ENCODE measurements around the gene ANKRD6. TPM values are rescaled to one million over a fixed set of nuclear protein-coding genes. Genes with fewer than 3 reads are reported as not detected.

ANKRD6 gene
- polyA plus RNA-seq, 3 donors, result 0.93 to 3.0 (median 1.2) TPM

GRCh38 chr6:89410788-89411144, 22.2 kb upstream of the ANKRD6 start:
- Mint-ChIP-seq H3K4me1 (peaks cover 53% of the 10 kb centered on the region), H3K27me3 (ENCODE audit: low read depth in 3 of 3) (peaks cover 0 to 12% (median 6%) of the 10 kb centered on the region in 3 donors), H3K4me3 (peak overlapping the region; percentile 89 to 94), H3K9me3 (no peaks in the 10 kb centered on the region), H3K36me3 (no peaks in the 10 kb centered on the region), H3K27ac (peak overlapping the region in 3 of 7 donors; percentile 77 to 85 (median 80))
- peak overlapping the region; percentile 15 to 80 for H3K27ac ChIP-seq (ENCODE audit: low read depth in 1 of 2, low read length in 2 of 2)
- peak in 1 of 3 donors; percentile 33 for DNase-seq
- WGBS (ENCODE audit: insufficient coverage), result 0% methylated on average over 3 of the region's 4 CpGs
- H3K79me2 ChIP-seq (ENCODE audit: insufficient read depth, low read length), result peaks cover 57% of the 10 kb centered on the region
- H3K4me1 ChIP-seq (ENCODE audit: control insufficient read depth in 1 of 2, insufficient read depth in 2 of 2, low read length in 2 of 2), result peaks cover 42 to 58% of the 10 kb centered on the region in 2 donors
- TF ChIP-seq CTCF (IDR thresholded peaks at IDR 0.05), result no peak
- H4K20me1 ChIP-seq (ENCODE audit: insufficient read depth, low read length), result peaks cover 26% of the 10 kb centered on the region
- no peaks in the 10 kb centered on the region for H3K9me3 ChIP-seq (replicated peaks in 1 of 2; ENCODE audit: control insufficient read depth in 1 of 2, insufficient read depth in 1 of 2, low read length in 2 of 2)
- intact Hi-C loops (cut with micrococcal nuclease), result loop anchor here in 1 of 2 donors (5.0 kb wide), 1 partner anchor 38 kb away; no protein-coding TSS in a partner anchor
- peak overlapping the region; percentile 69 to 93 (median 91) for H3K4me3 ChIP-seq (replicated peaks in 1 of 3; ENCODE audit: low read depth in 2 of 3, low read length in 3 of 3)
- H3K36me3 ChIP-seq (replicated peaks in 1 of 2; ENCODE audit: control insufficient read depth in 1 of 2, insufficient read depth in 2 of 2, low read length in 2 of 2), result no peaks in the 10 kb centered on the region
- H3K27me3 ChIP-seq (ENCODE audit: control insufficient read depth in 2 of 2, insufficient read depth in 2 of 2, low read length in 2 of 2), result no peaks in the 10 kb centered on the region
- H3K9ac ChIP-seq (ENCODE audit: insufficient read depth, low read length, poor library complexity, severe bottlenecking), result peak overlapping the region; percentile 85
- H3K4me2 ChIP-seq (replicated peaks; ENCODE audit: extremely low read depth, low read length, poor library complexity, severe bottlenecking), result peak overlapping the region; percentile 99
- H2AFZ ChIP-seq (ENCODE audit: insufficient read depth, low read depth, low read length, poor library complexity, severe bottlenecking), result peak overlapping the region; percentile 99

DNA sequence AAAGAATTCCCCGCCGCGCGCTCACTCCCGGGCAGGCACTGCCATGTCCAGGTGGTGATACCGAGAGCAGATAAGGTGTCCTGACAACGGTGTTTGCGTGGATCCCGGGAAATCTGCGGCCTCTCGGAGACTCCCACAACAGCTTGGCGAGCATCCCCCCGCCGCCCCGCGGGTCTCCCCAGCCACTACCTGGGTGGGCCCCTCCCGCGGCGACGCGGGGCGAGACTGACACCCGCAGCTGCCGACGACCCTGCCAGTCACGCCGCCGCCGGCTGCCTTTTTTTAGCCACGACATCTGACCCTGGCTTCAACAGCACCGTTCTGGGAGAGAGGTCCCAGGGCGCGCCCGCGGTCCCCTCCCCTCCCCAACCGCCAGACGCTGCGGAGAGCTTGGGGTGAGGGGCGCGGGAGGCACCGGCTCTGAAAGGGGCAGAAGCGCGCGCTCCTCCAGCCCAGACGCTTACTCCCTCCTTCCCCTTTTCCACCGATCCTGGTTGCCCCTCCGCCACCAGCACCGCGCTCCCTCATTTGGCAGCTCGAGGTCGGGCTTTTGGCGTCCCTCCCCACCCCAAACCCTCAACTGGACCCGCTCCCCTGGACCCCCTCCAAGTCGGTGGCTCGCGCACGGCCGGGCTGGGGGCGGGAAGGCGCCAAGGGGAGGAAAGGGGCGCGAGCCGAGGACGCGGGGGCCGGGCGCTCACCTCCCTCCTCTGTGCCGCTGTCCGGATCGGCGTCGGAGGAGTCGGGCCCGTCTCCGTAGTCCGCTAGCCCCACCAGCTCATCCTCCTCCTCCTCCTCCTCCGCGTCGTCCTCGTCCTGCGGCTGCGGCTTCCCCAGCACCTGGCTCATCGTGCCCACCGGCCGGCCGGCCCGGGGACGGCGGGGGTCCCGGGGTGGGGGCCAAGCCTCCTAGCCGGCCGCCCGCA, 21.5 kb upstream of the ANKRD6 start:
- H3K27me3 ChIP-seq (ENCODE audit: control insufficient read depth in 2 of 2, insufficient read depth in 2 of 2, low read length in 2 of 2), result no peaks in the 10 kb centered on the region
- Mint-ChIP-seq H3K4me1 (peaks cover 46% of the 10 kb centered on the region), H3K27ac (peak overlapping the region in 6 of 7 donors; percentile 56 to 85 (median 77)), H3K36me3 (no peaks in the 10 kb centered on the region), H3K9me3 (no peaks in the 10 kb centered on the region), H3K27me3 (ENCODE audit: low read depth in 3 of 3) (peaks cover 0 to 14% (median 6%) of the 10 kb centered on the region in 3 donors), H3K4me3 (peak overlapping the region; percentile 89 to 94)
- intact Hi-C loops (cut with micrococcal nuclease), result loop anchor here in 1 of 2 donors (5.0 kb wide), 1 partner anchor 39 kb away; no protein-coding TSS in a partner anchor
- under 1% methylated on average over 92 of the region's 93 CpGs for WGBS (ENCODE audit: insufficient coverage)
- TF ChIP-seq CTCF (IDR thresholded peaks at IDR 0.05), result no peak
- H3K27ac ChIP-seq (ENCODE audit: low read depth in 1 of 2, low read length in 2 of 2), result peak overlapping the region; percentile 15 to 80
- H3K36me3 ChIP-seq (replicated peaks in 1 of 2; ENCODE audit: control insufficient read depth in 1 of 2, insufficient read depth in 2 of 2, low read length in 2 of 2), result no peaks in the 10 kb centered on the region
- peaks cover 37 to 52% of the 10 kb centered on the region in 2 donors for H3K4me1 ChIP-seq (ENCODE audit: control insufficient read depth in 1 of 2, insufficient read depth in 2 of 2, low read length in 2 of 2)
- DNase-seq, result peak in 2 of 3 donors; percentile 42 to 56
- H3K79me2 ChIP-seq (ENCODE audit: insufficient read depth, low read length), result peaks cover 51% of the 10 kb centered on the region
- peak overlapping the region; percentile 69 to 93 (median 91) for H3K4me3 ChIP-seq (replicated peaks in 1 of 3; ENCODE audit: low read depth in 2 of 3, low read length in 3 of 3)
- no peaks in the 10 kb centered on the region for H3K9me3 ChIP-seq (replicated peaks in 1 of 2; ENCODE audit: control insufficient read depth in 1 of 2, insufficient read depth in 1 of 2, low read length in 2 of 2)
- H2AFZ ChIP-seq (ENCODE audit: insufficient read depth, low read depth, low read length, poor library complexity, severe bottlenecking), result peak overlapping the region; percentile 99
- H3K9ac ChIP-seq (ENCODE audit: insufficient read depth, low read length, poor library complexity, severe bottlenecking), result peak overlapping the region; percentile 85
- peaks cover 20% of the 10 kb centered on the region for H4K20me1 ChIP-seq (ENCODE audit: insufficient read depth, low read length)
- peak overlapping the region; percentile 99 for H3K4me2 ChIP-seq (replicated peaks; ENCODE audit: extremely low read depth, low read length, poor library complexity, severe bottlenecking)
